ENCODE data around the gene OSBPL9.

Gene OSBPL9

DNA sequence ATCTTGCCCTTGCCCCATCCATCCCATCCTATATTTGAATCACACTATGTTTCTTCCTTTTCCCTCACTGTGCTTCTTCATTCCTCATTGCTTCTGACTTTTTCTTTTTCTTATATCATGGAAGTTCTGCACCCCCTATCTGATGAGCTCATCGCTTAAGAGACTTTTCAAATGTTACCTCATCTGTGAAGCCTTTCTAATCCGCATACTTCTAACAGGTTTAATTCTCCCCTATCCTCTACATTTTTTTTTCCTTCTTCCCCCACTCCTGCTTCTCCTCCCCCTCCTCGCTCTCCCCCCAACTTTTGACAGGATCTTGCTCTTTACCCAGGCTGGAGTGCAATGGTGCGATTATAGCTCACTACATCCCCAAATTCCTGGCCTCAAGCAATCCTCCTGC is 39.5 kb downstream of the OSBPL9 start:
- no peaks in the 10 kb centered on the region for H3K27me3 ChIP-seq (replicated peaks)
- no peak overlapping the region for H3K27ac ChIP-seq
- H3K4me3 ChIP-seq (ENCODE audit: low read depth, low read length): no peak overlapping the region
- no peak for DNase-seq
- no peaks in the 10 kb centered on the region for H3K36me3 ChIP-seq (replicated peaks)
- in situ Hi-C loops (cut with HindIII; ENCODE audit: low pct_ligation_motif_present, low sequenced_read_pairs): no loop called here
- TF ChIP-seq, protein P1, sequence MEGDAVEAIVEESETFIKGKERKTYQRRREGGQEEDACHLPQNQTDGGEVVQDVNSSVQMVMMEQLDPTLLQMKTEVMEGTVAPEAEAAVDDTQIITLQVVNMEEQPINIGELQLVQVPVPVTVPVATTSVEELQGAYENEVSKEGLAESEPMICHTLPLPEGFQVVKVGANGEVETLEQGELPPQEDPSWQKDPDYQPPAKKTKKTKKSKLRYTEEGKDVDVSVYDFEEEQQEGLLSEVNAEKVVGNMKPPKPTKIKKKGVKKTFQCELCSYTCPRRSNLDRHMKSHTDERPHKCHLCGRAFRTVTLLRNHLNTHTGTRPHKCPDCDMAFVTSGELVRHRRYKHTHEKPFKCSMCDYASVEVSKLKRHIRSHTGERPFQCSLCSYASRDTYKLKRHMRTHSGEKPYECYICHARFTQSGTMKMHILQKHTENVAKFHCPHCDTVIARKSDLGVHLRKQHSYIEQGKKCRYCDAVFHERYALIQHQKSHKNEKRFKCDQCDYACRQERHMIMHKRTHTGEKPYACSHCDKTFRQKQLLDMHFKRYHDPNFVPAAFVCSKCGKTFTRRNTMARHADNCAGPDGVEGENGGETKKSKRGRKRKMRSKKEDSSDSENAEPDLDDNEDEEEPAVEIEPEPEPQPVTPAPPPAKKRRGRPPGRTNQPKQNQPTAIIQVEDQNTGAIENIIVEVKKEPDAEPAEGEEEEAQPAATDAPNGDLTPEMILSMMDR (IDR thresholded peaks at IDR 0.05; ENCODE audit: low read depth, low read length, missing control alignments): no peak

GRCh38 chr1:51660580-51660979 is 43.7 kb downstream of the OSBPL9 start:
- TF ChIP-seq, protein P1 (IDR thresholded peaks at IDR 0.05; ENCODE audit: low read depth, low read length, missing control alignments): no peak
- Histone ChIP-seq H3K36me3 (replicated peaks) (no peaks in the 10 kb centered on the region), H3K27me3 (replicated peaks) (no peaks in the 10 kb centered on the region), H3K4me3 (ENCODE audit: low read depth, low read length) (no peak overlapping the region), H3K27ac (peak overlapping the region; percentile 89)
- DNase-seq: no peak
- in situ Hi-C loops (cut with HindIII; ENCODE audit: low pct_ligation_motif_present, low sequenced_read_pairs): no loop called here

DNA sequence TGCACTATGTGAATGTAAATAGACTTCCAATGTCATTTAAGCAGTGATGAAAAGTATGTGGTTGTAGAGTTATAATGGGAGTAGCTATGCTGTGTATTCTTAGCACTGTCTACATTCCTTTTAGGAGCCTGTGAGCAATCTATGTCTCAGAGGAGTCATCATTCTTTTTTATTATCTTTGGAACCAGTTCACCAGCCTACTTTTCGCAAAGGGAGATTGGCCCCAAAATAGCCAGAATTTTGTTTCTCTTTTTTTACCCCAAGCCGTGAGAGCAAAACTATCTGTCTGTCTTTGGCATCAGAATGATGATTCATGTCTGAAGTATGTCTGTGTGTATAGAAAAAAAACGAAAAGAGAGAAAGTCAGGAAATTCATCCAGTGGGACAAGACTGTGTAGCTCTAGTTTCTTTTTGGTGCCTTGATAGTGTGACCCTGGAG is 44.2 kb downstream of the OSBPL9 start:
- peak; percentile 96 for DNase-seq
- TF ChIP-seq, protein P1 (IDR thresholded peaks at IDR 0.05; ENCODE audit: low read depth, low read length, missing control alignments): no peak
- in situ Hi-C loops (cut with HindIII; ENCODE audit: low pct_ligation_motif_present, low sequenced_read_pairs): no loop called here
- Histone ChIP-seq H3K36me3 (replicated peaks) (no peaks in the 10 kb centered on the region), H3K27ac (peak overlapping the region; percentile 89), H3K4me3 (ENCODE audit: low read depth, low read length) (no peak overlapping the region), H3K27me3 (replicated peaks) (no peaks in the 10 kb centered on the region)

DNA sequence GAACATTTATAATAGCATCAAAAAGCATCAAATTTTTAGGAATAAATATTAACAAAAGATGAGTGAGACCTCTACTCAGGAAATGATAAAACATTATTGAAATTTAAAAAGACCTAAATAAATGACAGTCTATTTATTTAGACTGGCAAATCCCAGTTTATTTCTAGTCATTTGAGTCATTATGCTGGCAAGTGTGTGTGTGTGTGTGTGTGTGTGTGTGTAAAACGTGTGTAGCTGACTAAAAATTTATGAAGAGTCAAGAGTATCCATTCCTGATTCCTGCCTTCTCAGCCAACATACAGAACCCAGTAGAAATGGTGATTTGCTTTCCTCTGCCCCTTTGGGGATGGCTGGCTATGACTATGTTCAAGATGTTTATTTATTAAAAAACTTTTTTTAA is 46.2 kb downstream of the OSBPL9 start:
- TF ChIP-seq, protein P1 (IDR thresholded peaks at IDR 0.05; ENCODE audit: low read depth, low read length, missing control alignments): no peak
- no peak overlapping the region for H3K27ac ChIP-seq
- no peaks in the 10 kb centered on the region for H3K36me3 ChIP-seq (replicated peaks)

GRCh38 chr1:51663721-51664120 is 46.8 kb downstream of the OSBPL9 start:
- H3K27ac ChIP-seq: no peak overlapping the region
- no peaks in the 10 kb centered on the region for H3K27me3 ChIP-seq (replicated peaks)
- in situ Hi-C loops (cut with HindIII; ENCODE audit: low pct_ligation_motif_present, low sequenced_read_pairs): no loop called here
- no peak overlapping the region for H3K4me3 ChIP-seq (ENCODE audit: low read depth, low read length)
- H3K36me3 ChIP-seq (replicated peaks): no peaks in the 10 kb centered on the region
- no peak for DNase-seq
- TF ChIP-seq, protein P1 (IDR thresholded peaks at IDR 0.05; ENCODE audit: low read depth, low read length, missing control alignments): no peak

More for the DNA sequence above, 46.2 kb downstream of the OSBPL9 start:
- in situ Hi-C loops (cut with HindIII; ENCODE audit: low pct_ligation_motif_present, low sequenced_read_pairs): no loop called here
- no peak for DNase-seq
- no peaks in the 10 kb centered on the region for H3K27me3 ChIP-seq (replicated peaks)
- H3K4me3 ChIP-seq (ENCODE audit: low read depth, low read length): no peak overlapping the region
